Left cardiac atrium (tissue), 4 donors: ENCODE results near the gene CLVS2. TPM values are rescaled to one million over a fixed set of nuclear protein-coding genes. Genes with fewer than 3 reads are reported as not detected.

Source experiments
- ATAC-seq, 2 donors: fragments of 200-7000 bp; cut with Tn5 transposase; one replicate each; pipeline ENCODE4 v1.9.1; 2020; ENCODE audit warnings: mild to moderate bottlenecking in 2 of 2, moderate library complexity in 2 of 2
- DNase-seq: peaks from one replicate; pipeline ENCODE4 v3.0.0-alpha.2; 2020
- intact Hi-C, 2 donors: fragments of 100-400 bp; cut with DNase I; formaldehyde crosslinking; loops; one replicate each; pipeline versions ENCODE4 v1.14.1 to v1.15.1; 2022 to 2023
- total RNA-seq, 2 donors: library from RNA; stranded (reverse); fragmentation: NEBNext Ultra II Directional; extraction: Animal tissue kit (Norgen Biotek cat#: 25700); gene quantifications; one replicate each; pipeline ENCODE4 v1.2.1, GENCODE V29; 2021
- donor health status: DM: no; HTN: yes; CAD: no.
- donor health status: DM: no; HTN: yes; CAD: no; lungs with severe emphysema.
- donor health status: DM: yes; HTN: yes; CAD: no.
- donor health status: Dilated cardiomyopathy.

Gene CLVS2
- total RNA-seq, 2 donors from 2014 or later, result 0.03 TPM; not detected in 1

GRCh38 chr6:123116370-123116769 is 120.3 kb downstream of the CLVS2 start:
- DNase-seq (no peak), ATAC-seq (no peak)
- intact Hi-C loops, result no loop called here

GRCh38 chr6:123117145-123117908 is 121.3 kb downstream of the CLVS2 start:
- intact Hi-C loops, result no loop called here
- ATAC-seq, result no peak
- DNase-seq, result no peak

- no peak for DNase-seq
- ATAC-seq, result no peak
- intact Hi-C loops, result no loop called here
These were observed 122.8 kb downstream of the CLVS2 start for GRCh38 chr6:123118811-123119210.

Other genes starting within 250 kb of the CLVS2 start
- under 1 TPM in 1 of 2 donors, not detected in 1; 0.21 TPM for gene FABP7, start 216.5 kb upstream of the CLVS2 start, total RNA-seq
- gene SMPDL3A, start 207.0 kb upstream of the CLVS2 start, total RNA-seq, result 1 to 10 TPM; 4.7 to 6.0 TPM